ENCODE data around the gene AMFR.

The AMFR gene

DNA sequence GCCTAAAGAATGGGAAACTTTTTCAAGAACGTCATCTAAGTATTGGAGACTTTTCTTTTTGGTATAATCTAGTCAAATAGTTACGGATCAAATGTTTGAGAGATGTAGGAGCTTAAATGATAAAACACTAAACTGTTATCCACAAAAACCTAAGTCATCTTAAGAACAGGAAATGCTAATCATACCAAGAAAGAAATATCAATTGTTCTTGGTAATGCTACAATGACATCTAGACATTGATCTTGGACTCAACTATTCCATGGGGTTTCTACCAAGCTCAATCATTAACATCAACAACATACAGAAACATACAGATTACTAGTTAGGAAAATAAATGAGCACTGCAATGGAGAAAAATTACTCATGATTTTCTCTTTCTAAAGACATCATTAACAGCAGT is 21.9 kb upstream of the AMFR start:
- TF ChIP-seq, protein P1, sequence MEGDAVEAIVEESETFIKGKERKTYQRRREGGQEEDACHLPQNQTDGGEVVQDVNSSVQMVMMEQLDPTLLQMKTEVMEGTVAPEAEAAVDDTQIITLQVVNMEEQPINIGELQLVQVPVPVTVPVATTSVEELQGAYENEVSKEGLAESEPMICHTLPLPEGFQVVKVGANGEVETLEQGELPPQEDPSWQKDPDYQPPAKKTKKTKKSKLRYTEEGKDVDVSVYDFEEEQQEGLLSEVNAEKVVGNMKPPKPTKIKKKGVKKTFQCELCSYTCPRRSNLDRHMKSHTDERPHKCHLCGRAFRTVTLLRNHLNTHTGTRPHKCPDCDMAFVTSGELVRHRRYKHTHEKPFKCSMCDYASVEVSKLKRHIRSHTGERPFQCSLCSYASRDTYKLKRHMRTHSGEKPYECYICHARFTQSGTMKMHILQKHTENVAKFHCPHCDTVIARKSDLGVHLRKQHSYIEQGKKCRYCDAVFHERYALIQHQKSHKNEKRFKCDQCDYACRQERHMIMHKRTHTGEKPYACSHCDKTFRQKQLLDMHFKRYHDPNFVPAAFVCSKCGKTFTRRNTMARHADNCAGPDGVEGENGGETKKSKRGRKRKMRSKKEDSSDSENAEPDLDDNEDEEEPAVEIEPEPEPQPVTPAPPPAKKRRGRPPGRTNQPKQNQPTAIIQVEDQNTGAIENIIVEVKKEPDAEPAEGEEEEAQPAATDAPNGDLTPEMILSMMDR (IDR thresholded peaks at IDR 0.05) = no peak

DNA sequence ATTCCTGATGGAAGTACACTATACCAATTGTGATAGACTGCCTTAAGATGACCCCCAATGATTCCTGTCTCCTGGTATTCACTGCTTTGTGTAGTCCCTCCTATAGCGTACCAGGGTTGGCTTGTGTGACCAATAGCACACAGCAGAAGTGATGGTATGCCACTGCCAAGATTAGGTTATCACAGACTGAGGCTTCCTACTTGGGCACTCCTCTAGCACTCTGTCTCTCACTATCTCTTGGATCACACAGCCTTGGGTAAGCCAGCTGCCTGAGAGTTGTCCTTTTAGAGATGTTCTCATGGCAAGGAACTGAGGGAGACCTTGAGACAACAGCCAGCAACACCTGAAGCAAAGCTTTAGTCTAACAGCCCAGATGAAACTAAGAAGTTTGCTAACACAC is 12.7 kb upstream of the AMFR start:
- TF ChIP-seq, protein P1 (IDR thresholded peaks at IDR 0.05) = no peak
- Histone ChIP-seq H3K36me3 (ENCODE audit: control insufficient read depth, insufficient read depth, low read length) (no peaks in the 10 kb centered on the region), H3K27ac (no peak overlapping the region)

More for the DNA sequence above, 21.9 kb upstream of the AMFR start:
- no peaks in the 10 kb centered on the region for H3K36me3 ChIP-seq (ENCODE audit: control insufficient read depth, insufficient read depth, low read length)
- peaks cover 32% of the 10 kb centered on the region for H3K79me2 ChIP-seq
- no peak overlapping the region for H2AFZ ChIP-seq
- no peak overlapping the region for H3K27ac ChIP-seq
- H3K27me3 ChIP-seq (ENCODE audit: control insufficient read depth, insufficient read depth, low read length) = no peaks in the 10 kb centered on the region
- H3K4me2 ChIP-seq (ENCODE audit: low read length) = no peak overlapping the region
- H3K9me3 ChIP-seq (ENCODE audit: control insufficient read depth, low read length) = no peaks in the 10 kb centered on the region
- no peak overlapping the region for H3K9ac ChIP-seq
- peaks cover 5% of the 10 kb centered on the region for H3K4me1 ChIP-seq
- H3K4me3 ChIP-seq (ENCODE audit: low read depth, low read length) = no peak overlapping the region

DNA sequence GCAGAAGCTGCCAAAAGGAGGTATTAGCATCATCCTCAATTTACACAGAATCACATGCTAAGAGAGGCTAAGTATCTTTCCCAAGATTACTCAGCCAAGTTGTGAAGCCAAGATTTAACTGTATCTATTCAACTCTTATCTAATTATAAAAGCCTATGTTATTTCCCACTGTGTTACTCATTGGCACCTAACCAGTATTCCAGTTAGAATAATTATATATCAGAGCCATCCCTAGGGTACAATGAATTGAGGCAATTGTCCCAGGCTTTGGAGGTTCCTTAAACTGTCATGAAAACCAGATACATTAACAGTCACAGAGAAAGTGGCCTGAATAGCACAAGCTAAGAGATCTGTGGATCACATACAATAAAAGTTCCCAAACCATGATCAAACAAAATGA is 10.9 kb upstream of the AMFR start:
- H3K36me3 ChIP-seq (ENCODE audit: control insufficient read depth, insufficient read depth, low read length) = no peaks in the 10 kb centered on the region
- no peak overlapping the region for H3K4me3 ChIP-seq (ENCODE audit: low read depth, low read length)
- TF ChIP-seq, protein P1 (IDR thresholded peaks at IDR 0.05) = no peak
- no peak overlapping the region for H3K4me2 ChIP-seq (ENCODE audit: low read length)
- H3K4me1 ChIP-seq = no peaks in the 10 kb centered on the region
- no peaks in the 10 kb centered on the region for H3K27me3 ChIP-seq (ENCODE audit: control insufficient read depth, insufficient read depth, low read length)
- H3K9ac ChIP-seq = no peak overlapping the region
- peaks cover 2% of the 10 kb centered on the region for H3K79me2 ChIP-seq
- no peaks in the 10 kb centered on the region for H3K9me3 ChIP-seq (ENCODE audit: control insufficient read depth, low read length)
- no peak overlapping the region for H2AFZ ChIP-seq
- H3K27ac ChIP-seq = no peak overlapping the region

More for the DNA sequence above, 12.7 kb upstream of the AMFR start:
- no peaks in the 10 kb centered on the region for H3K4me1 ChIP-seq
- no peak overlapping the region for H3K4me2 ChIP-seq (ENCODE audit: low read length)
- no peak overlapping the region for H3K4me3 ChIP-seq (ENCODE audit: low read depth, low read length)
- peaks cover 5% of the 10 kb centered on the region for H3K79me2 ChIP-seq
- H3K9me3 ChIP-seq (ENCODE audit: control insufficient read depth, low read length) = no peaks in the 10 kb centered on the region
- no peak overlapping the region for H2AFZ ChIP-seq
- no peak overlapping the region for H3K9ac ChIP-seq
- H3K27me3 ChIP-seq (ENCODE audit: control insufficient read depth, insufficient read depth, low read length) = no peaks in the 10 kb centered on the region

DNA sequence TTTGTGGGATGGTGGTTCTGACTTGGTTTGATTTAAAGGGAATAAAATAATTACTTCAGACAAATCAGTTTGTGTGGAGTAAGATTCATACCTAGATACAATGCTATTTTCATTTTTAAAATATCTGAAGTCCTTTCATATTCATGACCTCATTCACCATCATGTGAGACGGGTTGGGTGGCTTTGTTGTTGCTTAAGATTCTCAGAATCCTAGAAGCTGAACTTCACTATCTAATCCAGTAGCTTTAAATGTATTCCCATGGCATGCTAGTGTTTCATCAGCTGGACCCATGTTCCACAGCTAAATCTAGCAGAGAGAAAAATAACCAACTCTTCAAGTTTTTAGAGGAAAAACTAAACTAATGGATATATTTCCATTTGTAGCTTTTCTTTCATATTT is 2.7 kb upstream of the AMFR start:
- peaks cover 2% of the 10 kb centered on the region for H3K79me2 ChIP-seq
- TF ChIP-seq, protein P1 (IDR thresholded peaks at IDR 0.05) = no peak
- H3K4me3 ChIP-seq (ENCODE audit: low read depth, low read length) = no peak overlapping the region
- no peaks in the 10 kb centered on the region for H3K27me3 ChIP-seq (ENCODE audit: control insufficient read depth, insufficient read depth, low read length)
- no peaks in the 10 kb centered on the region for H3K36me3 ChIP-seq (ENCODE audit: control insufficient read depth, insufficient read depth, low read length)
- no peak overlapping the region for H3K4me2 ChIP-seq (ENCODE audit: low read length)
- H3K27ac ChIP-seq = no peak overlapping the region
- H3K9me3 ChIP-seq (ENCODE audit: control insufficient read depth, low read length) = no peaks in the 10 kb centered on the region
- H3K4me1 ChIP-seq = peaks cover under 1% of the 10 kb centered on the region
- no peak overlapping the region for H2AFZ ChIP-seq
- H3K9ac ChIP-seq = no peak overlapping the region

DNA sequence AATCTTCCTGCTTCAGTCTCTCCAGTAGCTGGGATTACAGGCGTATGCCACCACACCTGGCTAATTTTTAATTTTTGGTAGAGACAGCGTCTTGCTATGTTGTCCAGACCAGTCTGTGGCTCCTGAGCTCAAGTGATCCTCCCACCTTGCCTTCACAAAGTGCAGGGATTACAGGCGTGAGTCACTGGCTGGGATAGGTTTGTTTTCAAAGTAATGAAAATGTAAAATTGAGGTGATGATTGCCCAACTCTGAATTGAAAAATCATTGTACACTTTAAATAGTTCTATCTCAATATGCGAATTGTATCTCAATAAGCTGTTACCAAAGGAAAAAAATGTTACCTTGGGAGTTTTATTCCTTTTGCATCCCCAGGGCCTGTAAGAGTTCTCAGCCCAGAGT is 1.2 kb upstream of the AMFR start:
- TF ChIP-seq, protein P1 (IDR thresholded peaks at IDR 0.05) = no peak

More for the DNA sequence above, 1.2 kb upstream of the AMFR start:
- no peaks in the 10 kb centered on the region for H3K9me3 ChIP-seq (ENCODE audit: control insufficient read depth, low read length)
- no peak overlapping the region for H3K4me3 ChIP-seq (ENCODE audit: low read depth, low read length)
- H3K36me3 ChIP-seq (ENCODE audit: control insufficient read depth, insufficient read depth, low read length) = no peaks in the 10 kb centered on the region
- no peak overlapping the region for H3K27ac ChIP-seq
- H3K4me2 ChIP-seq (ENCODE audit: low read length) = no peak overlapping the region
- peaks cover 9% of the 10 kb centered on the region for H3K4me1 ChIP-seq
- no peak overlapping the region for H2AFZ ChIP-seq
- H3K79me2 ChIP-seq = peaks cover 13% of the 10 kb centered on the region
- H3K9ac ChIP-seq = no peak overlapping the region
- no peaks in the 10 kb centered on the region for H3K27me3 ChIP-seq (ENCODE audit: control insufficient read depth, insufficient read depth, low read length)

All from parathyroid adenoma (tissue), 2 donors.